ENCODE data around the gene GIT1.

GIT1 gene

GRCh38 chr17:29577385-29578211 lies 11.8 kb downstream of the GIT1 start:
- H3K27ac ChIP-seq (replicated peaks): no peak overlapping the region
- no peak for DNase-seq (ENCODE audit: low read depth in 1 of 2, low spot score in 1 of 2)
- TF ChIP-seq SPI1 (IDR thresholded peaks at IDR 0.05; ENCODE audit: borderline replicate concordance, low read depth): no peak
- no peak for TF ChIP-seq REST (IDR thresholded peaks at IDR 0.05; ENCODE audit: insufficient replicate concordance, low read depth)
- TF ChIP-seq GABPA (IDR thresholded peaks at IDR 0.05; ENCODE audit: low read depth): no peak
- no peak for TF ChIP-seq CTCF (IDR thresholded peaks at IDR 0.05; ENCODE audit: insufficient read depth, low read length)
- TF ChIP-seq POLR2AphosphoS5 (IDR thresholded peaks at IDR 0.05; ENCODE audit: low read depth): no peak
- no peaks in the 10 kb centered on the region for H3K27me3 ChIP-seq (ENCODE audit: insufficient read depth, poor library complexity, severe bottlenecking)
- H3K4me3 ChIP-seq (replicated peaks; ENCODE audit: insufficient read depth, low read length): no peak overlapping the region

- no peak overlapping the region for H3K4me3 ChIP-seq (replicated peaks; ENCODE audit: insufficient read depth, low read length)
- DNase-seq (ENCODE audit: low read depth in 1 of 2, low spot score in 1 of 2): no peak
- no peak overlapping the region for H3K27ac ChIP-seq (replicated peaks)
- TF ChIP-seq REST (IDR thresholded peaks at IDR 0.05; ENCODE audit: insufficient replicate concordance, low read depth) (no peak), CTCF (IDR thresholded peaks at IDR 0.05; ENCODE audit: insufficient read depth, low read length) (no peak), GABPA (IDR thresholded peaks at IDR 0.05; ENCODE audit: low read depth) (no peak), SPI1 (IDR thresholded peaks at IDR 0.05; ENCODE audit: borderline replicate concordance, low read depth) (no peak)
- no peaks in the 10 kb centered on the region for H3K27me3 ChIP-seq (ENCODE audit: insufficient read depth, poor library complexity, severe bottlenecking)
Measured at GRCh38 chr17:29577001-29577370, 12.5 kb downstream of the GIT1 start.

- Histone ChIP-seq H3K4me3 (replicated peaks; ENCODE audit: insufficient read depth, low read length) (no peak overlapping the region), H3K27me3 (ENCODE audit: insufficient read depth, poor library complexity, severe bottlenecking) (no peaks in the 10 kb centered on the region), H3K27ac (replicated peaks) (no peak overlapping the region)
- TF ChIP-seq SPI1 (IDR thresholded peaks at IDR 0.05; ENCODE audit: borderline replicate concordance, low read depth): no peak
- DNase-seq (ENCODE audit: low read depth in 1 of 2, low spot score in 1 of 2): no peak
Measured at GRCh38 chr17:29576214-29577000, 13.0 kb downstream of the GIT1 start.

GRCh38 chr17:29575511-29576213 lies 13.8 kb downstream of the GIT1 start:
- TF ChIP-seq SPI1 (IDR thresholded peaks at IDR 0.05; ENCODE audit: borderline replicate concordance, low read depth) (no peak), REST (IDR thresholded peaks at IDR 0.05; ENCODE audit: insufficient replicate concordance, low read depth) (no peak), POLR2AphosphoS5 (IDR thresholded peaks at IDR 0.05; ENCODE audit: low read depth) (no peak), GABPA (IDR thresholded peaks at IDR 0.05; ENCODE audit: low read depth) (no peak), CTCF (IDR thresholded peaks at IDR 0.05; ENCODE audit: insufficient read depth, low read length) (no peak)
- H3K4me3 ChIP-seq (replicated peaks; ENCODE audit: insufficient read depth, low read length): no peak overlapping the region
- DNase-seq (ENCODE audit: low read depth in 1 of 2, low spot score in 1 of 2): no peak
- no peak overlapping the region for H3K27ac ChIP-seq (replicated peaks)
- H3K27me3 ChIP-seq (ENCODE audit: insufficient read depth, poor library complexity, severe bottlenecking): no peaks in the 10 kb centered on the region
